Dendritic cell treated with granulocyte-macrophage colony-stimulating factor and Interleukin-4, amounts not matched to agents 40 ng/mL and 50 ng/mL, for 4 days (primary cell): ENCODE measurements around the gene NCAPD2.

ENCODE experiments used
- H3K27ac Mint-ChIP-seq: one replicate; pipeline ENCODE4 v1.8.0; 2022; ENCODE audit warnings: mild to moderate bottlenecking, mixed read lengths
- H3K27me3 Mint-ChIP-seq: one replicate; pipeline ENCODE4 v1.8.0; 2022; ENCODE audit warnings: mild to moderate bottlenecking, mixed read lengths
- H3K36me3 Mint-ChIP-seq: one replicate; pipeline ENCODE4 v1.8.0; 2022; ENCODE audit warnings: low read depth, mixed read lengths
- H3K4me1 Mint-ChIP-seq: one replicate; pipeline ENCODE4 v1.8.0; 2022; ENCODE audit warnings: low read depth, mixed read lengths
- H3K4me3 Mint-ChIP-seq: one replicate; pipeline ENCODE4 v1.8.0; 2022; ENCODE audit warnings: mild to moderate bottlenecking, moderate library complexity, mixed read lengths
- H3K9me3 Mint-ChIP-seq: one replicate; pipeline ENCODE4 v1.8.0; 2022; ENCODE audit warnings: mixed read lengths
- intact Hi-C: fragments of 100-400 bp; cut with micrococcal nuclease; formaldehyde crosslinking; loops from one replicate; pipeline ENCODE4 v1.15.0; 2022

NCAPD2 gene

GRCh38 chr12:6493497-6494257 is at the start of gene NCAPD2:
NCAPD2 (plus strand) TSS chr12:6494102; CDS start chr12:6495099, 997 bp downstream.
- no peaks in the 10 kb centered on the region for H3K9me3 Mint-ChIP-seq
- H3K4me1 Mint-ChIP-seq = peaks cover 15% of the 10 kb centered on the region
- H3K27ac Mint-ChIP-seq = peak within 1 kb of the TSS; percentile 99
- no peaks in the 10 kb centered on the region for H3K27me3 Mint-ChIP-seq
- intact Hi-C loops = loop anchor here (1.0 to 5.0 kb wide), 3 partner anchors 23 to 169 kb away; partner anchors contain the start of genes GAPDH, ING4 and VAMP1
- H3K4me3 Mint-ChIP-seq = peak within 1 kb of the TSS; percentile 95
- peaks cover 50% of the 10 kb centered on the region for H3K36me3 Mint-ChIP-seq

GRCh38 chr12:6444704-6445688 is 48.9 kb upstream of the NCAPD2 start, which contains the start of gene CD27:
CD27 (plus strand) TSS chr12:6444955; CDS start chr12:6445096, 141 bp downstream.
- H3K4me1 Mint-ChIP-seq = peaks cover 21% of the 10 kb centered on the region
- H3K4me3 Mint-ChIP-seq = no peak within 1 kb of the TSS
- no peaks in the 10 kb centered on the region for H3K9me3 Mint-ChIP-seq
- no peak within 1 kb of the TSS for H3K27ac Mint-ChIP-seq
- intact Hi-C loops = no loop called here
- H3K27me3 Mint-ChIP-seq = peaks cover 4% of the 10 kb centered on the region
- peaks cover 55% of the 10 kb centered on the region for H3K36me3 Mint-ChIP-seq

- peak overlapping the region; percentile 99 for H3K27ac Mint-ChIP-seq
- H3K4me3 Mint-ChIP-seq = peak overlapping the region; percentile 95
- intact Hi-C loops = no loop called here
- peaks cover 37% of the 10 kb centered on the region for H3K4me1 Mint-ChIP-seq
- peaks cover 72% of the 10 kb centered on the region for H3K36me3 Mint-ChIP-seq
- H3K27me3 Mint-ChIP-seq = no peaks in the 10 kb centered on the region
- no peaks in the 10 kb centered on the region for H3K9me3 Mint-ChIP-seq
Measured at GRCh38 chr12:6450091-6450868, 43.6 kb upstream of the NCAPD2 start.

- Mint-ChIP-seq H3K27ac (peak overlapping the region; percentile 99), H3K4me3 (peak overlapping the region; percentile 95), H3K27me3 (no peaks in the 10 kb centered on the region), H3K36me3 (peaks cover 71% of the 10 kb centered on the region), H3K9me3 (no peaks in the 10 kb centered on the region), H3K4me1 (peaks cover 37% of the 10 kb centered on the region)
- intact Hi-C loops = no loop called here
Measured at GRCh38 chr12:6450869-6451347, 43.0 kb upstream of the NCAPD2 start.

GRCh38 chr12:6451348-6452244 is 42.3 kb upstream of the NCAPD2 start, which contains the start of gene TAPBPL:
TAPBPL (plus strand) TSS chr12:6452042; CDS start chr12:6452249, 207 bp downstream.
- Mint-ChIP-seq H3K4me1 (peaks cover 37% of the 10 kb centered on the region), H3K36me3 (peaks cover 75% of the 10 kb centered on the region), H3K9me3 (no peaks in the 10 kb centered on the region), H3K27me3 (no peaks in the 10 kb centered on the region), H3K4me3 (peak within 1 kb of the TSS; percentile 95), H3K27ac (peak within 1 kb of the TSS; percentile 99)
- intact Hi-C loops = loop anchor here (1.0 kb wide), 1 partner anchor 11 kb away; no protein-coding TSS in a partner anchor

- no peaks in the 10 kb centered on the region for H3K27me3 Mint-ChIP-seq
- intact Hi-C loops = loop anchor here (1.0 kb wide), 1 partner anchor 10 kb away; no protein-coding TSS in a partner anchor
- peaks cover 75% of the 10 kb centered on the region for H3K36me3 Mint-ChIP-seq
- H3K9me3 Mint-ChIP-seq = no peaks in the 10 kb centered on the region
- H3K27ac Mint-ChIP-seq = peak overlapping the region; percentile 99
- H3K4me1 Mint-ChIP-seq = peaks cover 37% of the 10 kb centered on the region
- peak overlapping the region; percentile 95 for H3K4me3 Mint-ChIP-seq
Measured at GRCh38 chr12:6452245-6452943, 41.5 kb upstream of the NCAPD2 start.

GRCh38 chr12:6452944-6453630 is 40.8 kb upstream of the NCAPD2 start:
- peak overlapping the region; percentile 99 for H3K27ac Mint-ChIP-seq
- H3K36me3 Mint-ChIP-seq = peaks cover 75% of the 10 kb centered on the region
- peaks cover 37% of the 10 kb centered on the region for H3K4me1 Mint-ChIP-seq
- H3K9me3 Mint-ChIP-seq = no peaks in the 10 kb centered on the region
- no peaks in the 10 kb centered on the region for H3K27me3 Mint-ChIP-seq
- intact Hi-C loops = loop anchor here (1.0 kb wide), 1 partner anchor 9 kb away; no protein-coding TSS in a partner anchor
- peak overlapping the region; percentile 95 for H3K4me3 Mint-ChIP-seq

GRCh38 chr12:6457220-6457945 is 36.5 kb upstream of the NCAPD2 start:
- no peaks in the 10 kb centered on the region for H3K9me3 Mint-ChIP-seq
- no peak overlapping the region for H3K4me3 Mint-ChIP-seq
- no peak overlapping the region for H3K27ac Mint-ChIP-seq
- no peaks in the 10 kb centered on the region for H3K27me3 Mint-ChIP-seq
- intact Hi-C loops = no loop called here
- H3K36me3 Mint-ChIP-seq = peaks cover 93% of the 10 kb centered on the region
- peaks cover 56% of the 10 kb centered on the region for H3K4me1 Mint-ChIP-seq

GRCh38 chr12:6458281-6459003 is 35.5 kb upstream of the NCAPD2 start:
- Mint-ChIP-seq H3K9me3 (no peaks in the 10 kb centered on the region), H3K27ac (peak overlapping the region; percentile 61), H3K27me3 (no peaks in the 10 kb centered on the region), H3K36me3 (peaks cover 93% of the 10 kb centered on the region), H3K4me1 (peaks cover 56% of the 10 kb centered on the region), H3K4me3 (no peak overlapping the region)
- intact Hi-C loops = no loop called here

- Mint-ChIP-seq H3K4me1 (peaks cover 57% of the 10 kb centered on the region), H3K36me3 (peaks cover 93% of the 10 kb centered on the region), H3K9me3 (no peaks in the 10 kb centered on the region), H3K27me3 (no peaks in the 10 kb centered on the region), H3K4me3 (no peak overlapping the region), H3K27ac (peak overlapping the region; percentile 61)
- intact Hi-C loops = no loop called here
Measured at GRCh38 chr12:6459004-6459337, 34.9 kb upstream of the NCAPD2 start.
